Neural cell (in vitro differentiated cells): ENCODE data around the gene UBE2D4.

Source experiments
- EP300 ChIP-seq: fragments of 450-650 bp; conservative IDR thresholded peaks from 2 replicates; pipeline ENCODE4 v1.6.1; 2014; ENCODE audit warnings: antibody characterized with exemption, mild to moderate bottlenecking, moderate library complexity; ENCODE audit not compliant: poor library complexity, severe bottlenecking
- EZH2 ChIP-seq: fragments of 200-600, 300-800 bp; shearing (Covaris generic), sonication (generic); IDR thresholded peaks from 2 replicates; pipeline ENCODE4 v1.6.1; 2014; ENCODE audit warnings: antibody characterized with exemption, low read length, borderline replicate concordance, mild to moderate bottlenecking; ENCODE audit not compliant: insufficient read depth, poor library complexity, severe bottlenecking
- MXI1 ChIP-seq: fragments of 450-650 bp; conservative IDR thresholded peaks from 2 replicates; pipeline ENCODE4 v1.6.1; 2014; ENCODE audit warnings: antibody characterized with exemption, mild to moderate bottlenecking; ENCODE audit not compliant: poor library complexity, severe bottlenecking
- POLR2AphosphoS5 ChIP-seq: IDR thresholded peaks from 2 replicates; pipeline ENCODE4 v1.6.1; 2012
- RAD21 ChIP-seq: fragments of 450-650 bp; conservative IDR thresholded peaks from 2 replicates; pipeline ENCODE4 v1.6.1; 2014; ENCODE audit warnings: antibody characterized with exemption, mild to moderate bottlenecking, moderate library complexity
- REST ChIP-seq: IDR thresholded peaks from 2 replicates; pipeline ENCODE4 v1.6.1; 2012; ENCODE audit warnings: borderline replicate concordance
- SMC3 ChIP-seq: fragments of 450-650 bp; conservative IDR thresholded peaks from 2 replicates; pipeline ENCODE4 v1.6.1; 2014; ENCODE audit warnings: antibody characterized with exemption, mild to moderate bottlenecking, moderate library complexity; ENCODE audit not compliant: poor library complexity
- TAF1 ChIP-seq: IDR thresholded peaks from 2 replicates; pipeline ENCODE4 v1.6.1; 2012; ENCODE audit warnings: low read depth
- TF ChIP-seq, protein P1 (sequence below): fragments of 450-650 bp; IDR thresholded peaks from 2 replicates; pipeline ENCODE4 v1.5.1; 2014; ENCODE audit warnings: antibody characterized with exemption, mild to moderate bottlenecking, moderate library complexity; ENCODE audit not compliant: poor library complexity, severe bottlenecking

- no peak for TF ChIP-seq EZH2
- TF ChIP-seq, protein P1, sequence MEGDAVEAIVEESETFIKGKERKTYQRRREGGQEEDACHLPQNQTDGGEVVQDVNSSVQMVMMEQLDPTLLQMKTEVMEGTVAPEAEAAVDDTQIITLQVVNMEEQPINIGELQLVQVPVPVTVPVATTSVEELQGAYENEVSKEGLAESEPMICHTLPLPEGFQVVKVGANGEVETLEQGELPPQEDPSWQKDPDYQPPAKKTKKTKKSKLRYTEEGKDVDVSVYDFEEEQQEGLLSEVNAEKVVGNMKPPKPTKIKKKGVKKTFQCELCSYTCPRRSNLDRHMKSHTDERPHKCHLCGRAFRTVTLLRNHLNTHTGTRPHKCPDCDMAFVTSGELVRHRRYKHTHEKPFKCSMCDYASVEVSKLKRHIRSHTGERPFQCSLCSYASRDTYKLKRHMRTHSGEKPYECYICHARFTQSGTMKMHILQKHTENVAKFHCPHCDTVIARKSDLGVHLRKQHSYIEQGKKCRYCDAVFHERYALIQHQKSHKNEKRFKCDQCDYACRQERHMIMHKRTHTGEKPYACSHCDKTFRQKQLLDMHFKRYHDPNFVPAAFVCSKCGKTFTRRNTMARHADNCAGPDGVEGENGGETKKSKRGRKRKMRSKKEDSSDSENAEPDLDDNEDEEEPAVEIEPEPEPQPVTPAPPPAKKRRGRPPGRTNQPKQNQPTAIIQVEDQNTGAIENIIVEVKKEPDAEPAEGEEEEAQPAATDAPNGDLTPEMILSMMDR = no peak
- no peak for TF ChIP-seq MXI1
- no peak for TF ChIP-seq POLR2AphosphoS5
- TF ChIP-seq REST = no peak
- TF ChIP-seq EP300 = no peak
- TF ChIP-seq RAD21 = no peak
- TF ChIP-seq TAF1 = no peak
- no peak for TF ChIP-seq SMC3
Measured at GRCh38 chr7:43921423-43921822, 4.8 kb upstream of the UBE2D4 start.
